HEK293T (cell line): ENCODE measurements around the gene ZIC1.

Experiments used
- FOXK2 ChIP-seq: fragments of 450-650 bp; IDR thresholded peaks from 2 replicates; pipeline ENCODE4 v1.6.1; 2016; ENCODE audit warnings: mild to moderate bottlenecking
- FOXM1 ChIP-seq: fragments of 450-650 bp; IDR thresholded peaks from 2 replicates; pipeline ENCODE4 v1.6.1; 2017; ENCODE audit warnings: mild to moderate bottlenecking, borderline replicate concordance
- L3MBTL2 ChIP-seq: fragments of 450-650 bp; conservative IDR thresholded peaks from 2 replicates; pipeline ENCODE4 v1.6.1; 2016; ENCODE audit warnings: mild to moderate bottlenecking
- SP1 ChIP-seq: fragments of 450-650 bp; IDR thresholded peaks from 2 replicates; pipeline ENCODE4 v1.6.1; 2017
- TARDBP ChIP-seq: fragments of 450-650 bp; IDR thresholded peaks from 2 replicates; pipeline ENCODE4 v1.6.1; 2016
- ZNF384 ChIP-seq: fragments of 450-650 bp; IDR thresholded peaks from 2 replicates; pipeline ENCODE4 v1.6.1; 2016
- TF ChIP-seq, protein P1 (sequence below): fragments of 450-650 bp; IDR thresholded peaks from 2 replicates; pipeline ENCODE4 v1.6.1; 2016

DNA sequence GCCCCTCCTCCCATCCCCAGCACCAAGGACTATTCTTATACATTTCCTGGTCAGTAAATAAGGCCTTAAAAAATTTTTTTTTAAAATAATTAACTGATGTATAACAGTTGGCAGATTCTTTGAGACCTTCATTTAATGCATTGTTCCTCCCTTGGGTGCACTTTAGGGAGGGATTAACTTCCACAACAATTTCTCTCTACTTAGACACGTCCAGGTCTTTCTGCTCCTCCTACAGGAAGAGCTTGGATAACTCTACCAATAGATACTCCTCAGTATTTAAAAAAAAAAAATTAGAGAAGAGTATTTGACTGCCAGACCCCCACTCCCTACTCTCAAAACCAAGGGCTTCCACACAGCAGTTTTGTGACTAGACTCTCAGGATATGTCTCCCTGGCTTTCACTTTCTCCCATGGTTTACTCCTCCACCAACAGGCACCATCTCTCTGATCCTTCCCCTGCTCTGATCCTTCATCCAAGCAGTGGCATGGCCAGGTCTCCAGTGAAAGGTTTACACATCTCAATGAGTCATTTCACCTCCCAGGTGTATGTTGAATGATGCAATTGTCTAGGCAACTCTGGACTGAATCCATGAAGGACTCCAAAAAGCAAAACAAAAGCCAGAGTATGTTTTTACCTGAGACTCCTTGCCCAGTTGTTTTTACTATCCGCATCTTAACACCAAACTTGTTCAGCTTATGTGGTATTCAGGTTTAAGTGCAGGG is 10.2 kb upstream of the ZIC1 start:
- TF ChIP-seq ZNF384 = no peak
- no peak for TF ChIP-seq SP1
- TF ChIP-seq FOXM1 = no peak
- TF ChIP-seq L3MBTL2 = no peak
- no peak for TF ChIP-seq TARDBP
- TF ChIP-seq, protein P1, sequence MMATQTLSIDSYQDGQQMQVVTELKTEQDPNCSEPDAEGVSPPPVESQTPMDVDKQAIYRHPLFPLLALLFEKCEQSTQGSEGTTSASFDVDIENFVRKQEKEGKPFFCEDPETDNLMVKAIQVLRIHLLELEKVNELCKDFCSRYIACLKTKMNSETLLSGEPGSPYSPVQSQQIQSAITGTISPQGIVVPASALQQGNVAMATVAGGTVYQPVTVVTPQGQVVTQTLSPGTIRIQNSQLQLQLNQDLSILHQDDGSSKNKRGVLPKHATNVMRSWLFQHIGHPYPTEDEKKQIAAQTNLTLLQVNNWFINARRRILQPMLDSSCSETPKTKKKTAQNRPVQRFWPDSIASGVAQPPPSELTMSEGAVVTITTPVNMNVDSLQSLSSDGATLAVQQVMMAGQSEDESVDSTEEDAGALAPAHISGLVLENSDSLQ = no peak
- no peak for TF ChIP-seq FOXK2
